DND-41 (cell line): ENCODE measurements around the gene GUF1.

ENCODE experiments used
- ATAC-seq: fragments of 200-7000 bp; cut with Tn5 transposase; 3 replicates; pipeline ENCODE4 v1.9.1; 2021; ENCODE audit warnings: low read depth; ENCODE audit not compliant: insufficient read depth
- DNase-seq: peaks from one replicate; pipeline ENCODE4 v3.0.0-alpha.2; 2020
- H2AFZ ChIP-seq: 2 replicates; pipeline ENCODE4 v1.6.0; 2012; ENCODE audit warnings: low read depth, low read length
- H3K27ac ChIP-seq: 2 replicates; pipeline ENCODE4 v1.5.1; 2012; ENCODE audit warnings: low read length, inconsistent platforms
- H3K27me3 ChIP-seq: fragments of 200-600 bp; sonication (generic); 2 replicates; pipeline ENCODE4 v1.6.0; 2012; ENCODE audit warnings: low read length, mild to moderate bottlenecking, inconsistent platforms; ENCODE audit not compliant: insufficient read depth, poor library complexity
- H3K36me3 ChIP-seq: 2 replicates; pipeline ENCODE4 v1.5.1; 2012; ENCODE audit warnings: low read length, inconsistent platforms; ENCODE audit not compliant: insufficient read depth
- H3K4me1 ChIP-seq: 2 replicates; pipeline ENCODE4 v1.5.1; 2012; ENCODE audit warnings: mild to moderate bottlenecking, low read length; ENCODE audit not compliant: insufficient read depth
- H3K4me2 ChIP-seq: 2 replicates; pipeline ENCODE4 v1.6.0; 2012; ENCODE audit warnings: mild to moderate bottlenecking, moderate library complexity, low read length, inconsistent platforms; ENCODE audit not compliant: insufficient read depth
- H3K4me3 ChIP-seq, 2 experiments: fragments of 200-600 bp in 1 of 2; shearing (Covaris generic) in 1 of 2; 2 replicates each; pipeline ENCODE4 v1.5.1; 2012 to 2016; ENCODE audit warnings: inconsistent platforms in 2 of 2, low read length in 2 of 2, mild to moderate bottlenecking in 2 of 2, low read depth in 1 of 2, moderate library complexity in 1 of 2
- H3K79me2 ChIP-seq: 2 replicates; pipeline ENCODE4 v1.6.0; 2012; ENCODE audit warnings: low read length, inconsistent platforms; ENCODE audit not compliant: insufficient read depth
- H3K9ac ChIP-seq: 2 replicates; pipeline ENCODE4 v1.6.0; 2012; ENCODE audit warnings: low read depth, mild to moderate bottlenecking, inconsistent platforms, low read length, moderate library complexity
- H3K9me3 ChIP-seq: 2 replicates; pipeline ENCODE4 v1.5.1; 2012; ENCODE audit warnings: low read length, moderate library complexity, mild to moderate bottlenecking, inconsistent platforms; ENCODE audit not compliant: insufficient read depth, severe bottlenecking
- H4K20me1 ChIP-seq: 2 replicates; pipeline ENCODE4 v1.6.0; 2012; ENCODE audit warnings: low read length; ENCODE audit not compliant: insufficient read depth
- CTCF ChIP-seq: IDR thresholded peaks from 2 replicates; pipeline ENCODE4 v1.5.1; 2012; ENCODE audit warnings: borderline replicate concordance, low read length, moderate library complexity, mild to moderate bottlenecking; ENCODE audit not compliant: poor library complexity, severe bottlenecking; ENCODE audit errors: extremely low read depth
- EZH2 ChIP-seq: IDR thresholded peaks from 3 replicates; pipeline ENCODE4 v1.6.1; 2012; ENCODE audit warnings: borderline replicate concordance, low read depth, mild to moderate bottlenecking, moderate library complexity, low read length, inconsistent platforms; ENCODE audit not compliant: severe bottlenecking

The GUF1 gene

GRCh38 chr4:44662623-44663005 is 15.6 kb upstream of the GUF1 start:
- TF ChIP-seq CTCF = no peak
- TF ChIP-seq EZH2 = no peak
- Histone ChIP-seq H3K4me2 (no peak overlapping the region), H3K9ac (no peak overlapping the region), H3K4me1 (no peaks in the 10 kb centered on the region), H2AFZ (no peak overlapping the region), H3K27ac (no peak overlapping the region), H4K20me1 (no peaks in the 10 kb centered on the region), H3K9me3 (no peaks in the 10 kb centered on the region), H3K79me2 (no peaks in the 10 kb centered on the region), H3K4me3 (no peak overlapping the region), H3K27me3 (no peaks in the 10 kb centered on the region), H3K36me3 (no peaks in the 10 kb centered on the region)
- no peak for ATAC-seq
- DNase-seq = no peak

GRCh38 chr4:44663539-44664263 is 14.5 kb upstream of the GUF1 start:
- Histone ChIP-seq H3K4me2 (no peak overlapping the region), H3K27ac (no peak overlapping the region), H3K9ac (no peak overlapping the region), H3K9me3 (no peaks in the 10 kb centered on the region), H3K4me1 (no peaks in the 10 kb centered on the region), H3K27me3 (no peaks in the 10 kb centered on the region), H4K20me1 (no peaks in the 10 kb centered on the region), H3K4me3 (no peak overlapping the region), H3K36me3 (no peaks in the 10 kb centered on the region), H3K79me2 (no peaks in the 10 kb centered on the region), H2AFZ (no peak overlapping the region)
- no peak for ATAC-seq
- DNase-seq = no peak
- no peak for TF ChIP-seq EZH2

GRCh38 chr4:44668526-44668925 is 9.7 kb upstream of the GUF1 start:
- Histone ChIP-seq H3K27me3 (no peaks in the 10 kb centered on the region), H3K4me1 (no peaks in the 10 kb centered on the region), H3K4me2 (no peak overlapping the region), H3K27ac (no peak overlapping the region), H2AFZ (no peak overlapping the region), H3K9me3 (no peaks in the 10 kb centered on the region), H3K4me3 (no peak overlapping the region), H4K20me1 (no peaks in the 10 kb centered on the region), H3K79me2 (no peaks in the 10 kb centered on the region), H3K36me3 (no peaks in the 10 kb centered on the region), H3K9ac (no peak overlapping the region)
- ATAC-seq = no peak
- TF ChIP-seq EZH2 (no peak), CTCF (no peak)
- no peak for DNase-seq

GRCh38 chr4:44670506-44671199 is 7.6 kb upstream of the GUF1 start:
- no peak overlapping the region for H3K4me2 ChIP-seq
- H3K9ac ChIP-seq = no peak overlapping the region
- H4K20me1 ChIP-seq = no peaks in the 10 kb centered on the region
- no peaks in the 10 kb centered on the region for H3K27me3 ChIP-seq
- no peaks in the 10 kb centered on the region for H3K36me3 ChIP-seq
- no peak overlapping the region for H2AFZ ChIP-seq
- TF ChIP-seq EZH2 (no peak), CTCF (no peak)
- no peaks in the 10 kb centered on the region for H3K79me2 ChIP-seq
- no peaks in the 10 kb centered on the region for H3K9me3 ChIP-seq
- no peak overlapping the region for H3K27ac ChIP-seq
- ATAC-seq (no peak), DNase-seq (no peak)
- H3K4me1 ChIP-seq = no peaks in the 10 kb centered on the region
- H3K4me3 ChIP-seq = no peak overlapping the region
